TTC549 (cell line): ENCODE results near the gene GALNT17.
A peak's percentile ranks its signal among the peaks of the same experiment; 100 is the strongest.

ENCODE experiments used
- FAIRE-seq: peaks from 2 replicates; lab custom pipeline; 2012; peaks lifted over from hg19 to GRCh38; lab: Jason Lieb, UNC

The GALNT17 gene

DNA sequence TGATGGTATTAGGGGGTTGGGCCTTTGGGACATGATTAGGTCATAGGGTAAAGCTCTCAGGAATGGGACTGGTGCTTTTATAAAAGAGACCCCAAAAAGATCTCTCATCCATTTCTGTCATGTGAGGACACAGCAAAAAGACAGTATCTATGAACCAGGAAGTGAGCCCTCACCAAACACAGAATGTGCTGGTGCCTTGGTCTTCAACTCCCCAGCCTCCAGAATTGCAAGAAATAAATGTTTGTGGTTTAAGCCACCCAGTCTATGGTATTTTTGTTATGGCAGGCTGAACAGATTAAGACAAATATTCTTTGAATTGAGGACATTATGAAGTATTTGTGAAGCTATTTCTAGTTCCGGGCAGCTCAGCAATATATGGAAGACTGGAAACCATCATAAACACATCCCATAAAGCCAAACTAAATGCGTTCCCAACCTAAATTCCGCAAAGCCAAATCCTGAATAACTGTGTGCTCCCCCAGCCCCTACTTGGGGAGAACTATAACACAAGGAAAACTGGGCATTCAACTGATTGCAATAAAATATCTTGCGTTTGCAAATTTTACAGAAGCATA lies 153.7 kb downstream of the GALNT17 start:
- FAIRE-seq, result no peak

GRCh38 chr7:71286336-71286735 lies 154.4 kb downstream of the GALNT17 start:
- no peak for FAIRE-seq

- FAIRE-seq, result no peak
Measured at GRCh38 chr7:71286924-71287323, 155.0 kb downstream of the GALNT17 start.

DNA sequence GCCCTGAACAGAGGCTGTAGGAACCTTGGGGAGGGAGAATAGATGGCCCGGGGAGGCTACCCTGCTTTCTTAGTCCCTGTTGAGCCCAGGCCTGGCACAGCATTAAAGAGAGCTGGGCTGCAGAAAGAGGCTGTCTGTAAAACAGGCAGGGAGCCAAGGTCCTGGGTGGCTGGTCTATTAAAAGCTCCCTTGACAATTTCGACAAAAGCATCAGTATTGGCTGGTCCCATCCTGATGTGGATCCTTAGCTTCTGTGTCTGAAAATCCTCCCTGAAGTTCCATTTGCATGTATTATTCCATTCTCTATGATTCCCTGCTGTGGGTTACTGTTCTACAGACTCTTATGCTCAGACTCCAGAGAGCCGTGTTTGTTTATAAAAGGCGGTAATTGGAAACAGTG lies 158.5 kb downstream of the GALNT17 start:
- FAIRE-seq, result no peak

- FAIRE-seq, result no peak
Measured at GRCh38 chr7:71298378-71298777, 166.4 kb downstream of the GALNT17 start.

DNA sequence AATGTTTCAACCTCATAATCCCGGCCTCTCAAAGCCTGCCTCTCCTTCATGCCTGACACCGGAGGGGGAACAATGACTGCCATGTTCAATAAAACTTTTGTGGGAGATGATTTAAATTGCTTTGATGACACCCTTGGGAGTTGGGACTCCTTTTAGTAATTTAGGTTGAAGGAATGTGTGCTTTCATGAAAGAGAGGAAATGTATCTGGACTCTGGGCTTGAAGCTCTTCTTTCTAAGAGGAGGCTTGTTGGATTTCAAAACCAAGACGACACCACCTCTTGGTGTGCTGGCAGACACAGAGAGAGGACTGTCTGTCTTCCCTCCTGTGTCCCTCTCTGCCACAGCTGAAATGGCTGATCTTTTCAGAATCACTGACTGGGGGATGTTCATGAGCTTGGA lies 168.1 kb downstream of the GALNT17 start:
- FAIRE-seq, result no peak

- no peak for FAIRE-seq
Measured at GRCh38 chr7:71300603-71301002, 168.7 kb downstream of the GALNT17 start.

- FAIRE-seq, result peak; percentile 85
Measured at GRCh38 chr7:71301167-71301566, 169.2 kb downstream of the GALNT17 start.

DNA sequence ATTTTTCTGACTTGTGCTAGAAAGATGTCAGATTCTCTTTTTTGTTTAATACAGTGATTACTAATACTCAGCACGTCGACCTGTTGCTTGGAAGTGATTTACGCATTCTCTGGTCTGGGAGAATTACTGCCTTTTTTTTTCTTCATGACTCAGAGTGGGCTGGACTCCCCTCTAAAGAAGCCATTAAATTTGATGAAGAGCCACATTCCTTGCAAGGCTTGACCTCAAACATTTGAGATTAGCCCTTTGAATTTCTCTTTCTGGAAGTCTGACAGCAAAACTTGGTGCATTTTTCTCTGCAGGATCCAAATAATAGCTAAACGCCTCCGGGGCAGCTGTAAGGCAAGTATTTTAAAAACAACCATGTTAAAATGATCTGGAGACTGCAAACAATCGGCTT lies 171.6 kb downstream of the GALNT17 start:
- no peak for FAIRE-seq

DNA sequence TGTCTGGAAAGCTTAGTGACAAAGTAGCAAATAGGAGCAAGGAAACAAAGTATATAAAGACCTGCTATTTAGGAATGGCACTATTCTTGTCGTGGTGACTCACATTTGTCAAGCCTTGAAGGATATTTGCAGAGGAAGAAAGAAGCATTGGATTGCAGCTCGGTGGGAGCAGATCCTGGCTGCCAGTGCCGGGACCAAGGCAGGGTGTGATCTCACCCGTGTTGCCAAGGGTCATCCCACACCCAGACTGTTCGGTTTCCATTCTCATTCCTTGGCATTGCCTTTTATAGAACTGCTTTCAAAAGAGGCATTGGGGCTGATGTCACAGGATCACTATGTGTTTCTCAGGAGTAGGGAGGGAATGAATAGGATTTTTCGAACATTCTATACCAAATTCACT lies 176.2 kb downstream of the GALNT17 start:
- FAIRE-seq, result no peak

GRCh38 chr7:71311576-71311975 lies 179.6 kb downstream of the GALNT17 start:
- no peak for FAIRE-seq

GRCh38 chr7:71312755-71313490 lies 181.0 kb downstream of the GALNT17 start:
- FAIRE-seq, result no peak

DNA sequence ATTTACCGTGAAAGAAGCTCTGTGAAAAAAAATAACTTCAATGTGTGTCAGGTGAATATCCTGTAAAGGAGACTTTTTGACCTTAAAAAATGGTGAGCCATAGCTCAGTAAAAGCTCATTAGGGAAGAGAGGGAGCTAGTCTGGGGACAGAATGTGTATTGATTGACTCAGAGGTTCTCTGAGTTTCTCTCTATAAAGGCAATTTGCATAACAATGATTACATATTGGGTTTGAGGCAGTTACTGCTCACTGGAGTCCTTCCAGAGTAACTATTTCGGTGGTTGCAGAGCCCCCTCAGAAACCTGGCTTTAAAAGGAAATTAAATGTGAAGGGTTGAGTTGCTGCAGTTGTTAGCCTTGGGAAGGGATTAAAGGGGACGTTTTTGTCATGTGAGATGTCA lies 181.6 kb downstream of the GALNT17 start:
- FAIRE-seq, result no peak

DNA sequence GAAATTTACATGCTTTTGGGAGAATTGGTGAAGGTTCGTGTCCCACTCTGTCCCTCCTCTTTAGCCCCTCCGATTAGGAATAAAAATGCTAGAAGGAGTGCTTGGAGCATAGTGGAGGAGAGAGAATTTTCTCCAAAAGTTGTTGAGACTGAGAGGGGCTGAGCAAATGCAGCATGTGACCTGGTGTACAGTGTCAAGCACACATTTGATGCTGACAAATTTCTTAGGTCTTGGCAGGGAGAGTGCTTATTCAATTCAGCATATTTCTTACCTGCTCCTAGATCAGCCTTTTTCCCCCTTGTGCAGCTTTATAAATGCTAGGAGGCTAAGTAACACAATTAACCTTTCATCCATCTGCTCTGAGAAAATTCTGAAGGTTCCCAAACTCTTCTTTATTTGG lies 189.0 kb downstream of the GALNT17 start:
- no peak for FAIRE-seq

DNA sequence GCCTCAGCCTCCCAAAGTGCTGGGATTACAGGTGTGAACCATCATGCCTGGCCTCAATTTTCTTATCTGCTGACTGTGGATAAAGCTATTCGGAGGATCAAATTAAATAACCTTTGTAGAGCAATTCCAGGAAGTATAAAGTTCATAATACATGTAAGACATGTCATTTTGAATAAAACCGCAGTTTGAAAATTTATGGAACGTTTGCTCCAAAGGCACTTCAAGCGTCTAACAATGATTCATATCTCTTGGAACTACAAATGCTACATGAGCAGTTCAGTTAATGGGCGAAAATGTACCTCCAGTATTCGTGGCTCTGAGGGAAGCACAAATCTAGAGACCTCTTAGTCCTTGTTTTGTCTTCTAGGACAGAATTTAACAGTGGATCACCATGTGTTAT lies 190.3 kb downstream of the GALNT17 start:
- no peak for FAIRE-seq

- FAIRE-seq, result no peak
Measured at GRCh38 chr7:71323726-71324125, 191.8 kb downstream of the GALNT17 start.

GRCh38 chr7:71325151-71325550 lies 193.2 kb downstream of the GALNT17 start:
- FAIRE-seq, result no peak

DNA sequence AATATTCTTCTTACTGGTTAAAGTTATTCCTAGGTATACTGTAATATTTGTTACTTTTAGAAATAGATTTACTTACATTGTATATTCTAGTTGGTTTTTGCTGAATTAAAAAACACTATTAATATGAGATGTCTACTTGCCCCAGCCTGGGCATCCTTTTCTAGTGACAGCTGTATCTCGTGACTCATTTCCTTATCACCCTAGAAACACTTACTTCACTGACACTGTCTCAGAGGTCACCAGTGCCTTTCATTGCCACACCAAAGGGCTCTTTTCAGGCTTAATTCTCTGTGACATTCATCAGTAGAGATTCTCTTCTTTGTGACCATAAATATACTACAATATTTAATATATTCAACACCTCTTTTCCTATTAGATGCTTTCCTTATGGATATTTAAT lies 194.7 kb downstream of the GALNT17 start:
- no peak for FAIRE-seq

- FAIRE-seq, result no peak
Measured at GRCh38 chr7:71327946-71328345, 196.0 kb downstream of the GALNT17 start.

DNA sequence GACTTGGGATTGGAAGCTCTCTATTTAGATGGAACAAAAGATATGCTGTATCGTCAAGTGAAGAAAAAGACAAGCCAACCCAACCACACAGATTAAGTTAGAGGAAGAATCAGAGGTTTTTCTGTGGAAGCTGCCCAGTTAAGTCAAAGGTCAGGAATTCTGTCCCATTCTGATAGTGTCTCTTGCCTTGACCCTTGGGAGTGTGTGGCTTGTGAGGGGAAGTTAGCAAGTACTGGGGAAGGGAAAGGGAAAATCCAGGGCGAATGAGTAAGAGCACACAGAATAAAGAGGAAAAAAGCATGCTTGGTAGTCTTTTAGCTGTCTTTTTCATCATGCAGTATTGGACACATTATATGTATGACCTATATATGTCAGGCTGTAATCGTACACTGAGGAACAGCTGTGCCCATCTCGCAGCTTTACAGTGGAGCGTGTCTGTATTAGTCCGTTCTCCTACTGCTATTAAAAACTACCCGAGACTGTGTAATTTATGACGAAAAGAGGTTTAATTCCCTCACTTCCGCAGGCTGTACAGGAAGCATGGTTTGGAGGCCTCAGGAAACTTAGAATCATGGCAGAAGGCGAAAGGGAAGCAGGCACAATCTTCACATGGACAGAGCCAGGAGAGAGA lies 197.2 kb downstream of the GALNT17 start:
- no peak for FAIRE-seq

DNA sequence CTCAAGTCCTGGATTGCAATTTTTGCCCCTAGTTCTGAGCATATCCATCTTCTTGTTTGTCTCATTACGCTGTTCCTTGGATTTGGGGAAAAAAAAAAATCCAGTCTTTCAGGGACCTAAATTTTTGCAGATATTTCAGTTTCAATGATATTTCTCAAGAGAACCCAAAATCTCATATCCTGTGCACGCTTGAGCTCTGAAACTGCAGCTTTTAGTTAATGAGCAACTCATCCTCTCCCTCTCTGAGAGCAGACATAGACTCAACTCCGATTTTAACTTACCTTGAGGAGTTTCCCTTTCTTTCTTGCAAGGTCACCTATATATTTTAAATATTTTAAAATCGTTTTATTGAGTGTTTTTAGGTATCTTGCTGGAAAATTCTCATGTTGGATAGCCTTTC lies 200.3 kb downstream of the GALNT17 start:
- FAIRE-seq, result no peak

DNA sequence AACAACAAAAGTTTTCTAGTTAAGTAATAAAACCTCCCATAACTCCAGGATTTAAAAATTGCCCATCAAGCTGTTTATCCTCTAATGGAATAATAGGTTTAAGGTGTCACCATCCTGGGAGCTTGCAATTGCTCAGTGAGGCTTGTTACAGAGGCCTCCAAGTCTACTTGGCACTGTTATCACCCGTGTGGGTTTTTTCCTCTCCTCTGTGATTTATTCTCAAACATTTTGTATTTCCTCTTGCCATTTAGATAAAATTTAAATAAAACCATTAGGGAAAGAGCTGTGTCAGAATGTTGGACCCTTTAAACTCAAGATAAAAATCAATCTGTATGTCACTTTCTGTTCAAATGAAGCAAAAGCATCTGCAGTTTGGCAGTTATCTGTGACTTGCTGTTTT lies 202.6 kb downstream of the GALNT17 start:
- no peak for FAIRE-seq

DNA sequence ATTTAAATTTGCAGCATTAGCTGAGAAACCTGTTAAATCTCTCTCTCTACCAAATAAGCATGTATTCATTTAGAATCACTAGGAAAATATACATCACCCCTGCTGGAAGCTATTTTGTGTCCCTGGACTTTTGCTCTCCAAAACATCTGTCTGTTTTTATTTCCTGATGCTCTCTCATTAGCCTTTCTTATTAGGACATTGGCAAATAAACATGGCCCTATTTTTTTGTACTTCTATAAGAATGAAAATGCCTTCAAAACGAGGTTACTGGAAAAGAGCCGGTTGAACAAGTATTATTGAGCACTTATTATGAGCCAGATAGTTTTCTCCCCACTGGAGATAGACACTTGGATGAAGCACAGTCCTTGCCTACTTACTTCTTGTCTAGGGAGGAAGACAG lies 206.9 kb downstream of the GALNT17 start:
- no peak for FAIRE-seq

DNA sequence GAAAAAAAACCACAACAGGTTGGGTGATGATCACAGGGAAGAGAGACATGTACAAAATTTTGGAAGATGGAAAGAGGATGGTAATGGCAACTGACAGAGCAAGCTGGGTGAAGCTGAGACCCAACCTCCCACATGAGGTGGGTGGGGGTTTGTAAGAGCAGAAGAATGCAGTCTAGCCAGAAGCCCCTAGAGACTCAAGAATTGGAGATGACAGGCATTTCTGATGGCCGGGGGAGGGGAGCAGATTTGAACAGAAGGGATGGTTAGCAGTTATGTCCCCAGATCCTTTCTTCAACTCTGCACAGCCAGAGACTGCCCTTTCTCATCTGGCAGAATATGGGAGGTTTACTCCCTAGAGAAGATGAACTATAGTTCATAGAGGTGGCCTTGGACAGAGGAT lies 208.0 kb downstream of the GALNT17 start:
- FAIRE-seq, result no peak
